HCT116 (cell line): ENCODE measurements around the gene LTBP4. TPM values are rescaled to one million over a fixed set of nuclear protein-coding genes. Genes with fewer than 3 reads are reported as not detected.

Source experiments
- ATAC-seq: fragments of 200-7000 bp; cut with Tn5 transposase; 2 replicates; pipeline ENCODE4 v1.9.1; 2020; ENCODE audit warnings: mild to moderate bottlenecking, moderate library complexity
- BruUV-seq: library from RNA; stranded (reverse); fragments of 400-500 nt; replicated peaks from 2 replicates; lab custom pipeline; 2021; lab: Mats Ljungman, UMichigan
- CTCF ChIA-PET: fragments of 300-600 bp; sonication (Branson Sonifier 250); formaldehyde crosslinking; loops from one replicate; lab custom pipeline; 2021; ENCODE audit warnings: antibody characterized with exemption; lab: Charles Lee
- POLR2A ChIA-PET: fragments of 300-600, 350-600 bp; sonication (Branson Sonifier 250); formaldehyde crosslinking; loops from one replicate; lab custom pipeline; 2021; ENCODE audit warnings: antibody characterized with exemption; lab: Charles Lee
- RAD21 ChIA-PET, 2 experiments: fragments of 300-600 bp; sonication (Branson Sonifier 250); formaldehyde crosslinking; loops; one replicate each; lab custom pipeline; 2023; ENCODE audit warnings: low total read pairs in 2 of 2; ENCODE audit not compliant: uncharacterized antibody in 2 of 2, unreplicated experiment in 2 of 2, low non-redundant PET in 1 of 2; lab: Charles Lee
- DNase-seq: peaks from one replicate; pipeline ENCODE4 v3.0.0-alpha.2; 2010; ENCODE audit warnings: low read depth, low spot score
- H2AFZ ChIP-seq: fragments of 200-600 bp; shearing (Covaris generic), sonication (generic); 2 replicates; pipeline ENCODE4 v1.6.1; 2017; ENCODE audit warnings: low read depth, mixed run types, mixed read lengths, antibody characterized with exemption, low read length; ENCODE audit not compliant: poor library complexity, severe bottlenecking
- H3K27ac ChIP-seq: 2 replicates; pipeline ENCODE4 v1.5.1; 2012; ENCODE audit warnings: low read depth, low read length
- H3K27me3 ChIP-seq: fragments of 200-600 bp; sonication (generic); 2 replicates; pipeline ENCODE4 v1.6.1; 2016; ENCODE audit warnings: mixed run types, low read length, mixed read lengths; ENCODE audit not compliant: insufficient read depth
- H3K36me3 ChIP-seq, 2 experiments: fragments of 200-500 bp in 1 of 2; fragments of 200-600 bp in 1 of 2; sonication (Bioruptor generic) in 1 of 2; sonication (generic) in 1 of 2; 2 replicates each; pipeline versions ENCODE4 v1.5.1 to v1.6.1; 2014 to 2016; ENCODE audit warnings: low read length in 2 of 2, inconsistent platforms in 1 of 2, mixed read lengths in 1 of 2, mixed run types in 1 of 2; ENCODE audit not compliant: insufficient read depth in 2 of 2, control insufficient read depth in 1 of 2
- H3K4me1 ChIP-seq, 2 experiments: fragments of 200-600 bp in 1 of 2; sonication (generic) in 1 of 2; 2 replicates each; pipeline versions ENCODE4 v1.5.1 to v1.6.1; 2012 to 2017; ENCODE audit warnings: low read length in 2 of 2, inconsistent platforms in 1 of 2, mild to moderate bottlenecking in 1 of 2, mixed read lengths in 1 of 2, mixed run types in 1 of 2, moderate library complexity in 1 of 2; ENCODE audit not compliant: insufficient read depth in 2 of 2, control insufficient read depth in 1 of 2
- H3K4me2 ChIP-seq: fragments of 200-600 bp; sonication (generic); 2 replicates; pipeline ENCODE4 v1.6.1; 2017; ENCODE audit warnings: mixed run types, low read length, mixed read lengths
- H3K4me3 ChIP-seq, 2 experiments: fragments of 200-600 bp in 1 of 2; sonication (generic) in 1 of 2; replicated peaks in 1 of 2; 2 replicates each; pipeline ENCODE4 v1.5.1; 2011 to 2016; ENCODE audit warnings: low read length in 2 of 2, control low read depth in 1 of 2, low read depth in 1 of 2, mild to moderate bottlenecking in 1 of 2, mixed read lengths in 1 of 2, mixed run types in 1 of 2
- H3K79me2 ChIP-seq: fragments of 200-600 bp; sonication (generic); 2 replicates; pipeline ENCODE4 v1.6.1; 2017; ENCODE audit warnings: mild to moderate bottlenecking, mixed run types, low read length, moderate library complexity, mixed read lengths; ENCODE audit not compliant: insufficient read depth
- H3K9ac ChIP-seq: fragments of 200-600 bp; sonication (generic); 2 replicates; pipeline ENCODE4 v1.6.1; 2016; ENCODE audit warnings: low read length, mixed read lengths
- H3K9me2 ChIP-seq: fragments of 200-600 bp; sonication (generic), shearing (Covaris generic); 2 replicates; pipeline ENCODE4 v1.6.1; 2017; ENCODE audit warnings: mixed run types, mild to moderate bottlenecking, moderate library complexity; ENCODE audit not compliant: insufficient read depth
- H3K9me3 ChIP-seq, 2 experiments: fragments of 200-500 bp in 1 of 2; fragments of 200-600 bp in 1 of 2; sonication (Bioruptor generic) in 1 of 2; sonication (generic) in 1 of 2; 2 replicates each; pipeline ENCODE4 v1.6.1; 2014 to 2017; ENCODE audit warnings: low read length in 2 of 2, mixed read lengths in 2 of 2, inconsistent platforms in 1 of 2, low read depth in 1 of 2, mild to moderate bottlenecking in 1 of 2, mixed run types in 1 of 2, moderate library complexity in 1 of 2; ENCODE audit not compliant: control insufficient read depth in 1 of 2, insufficient read depth in 1 of 2
- H4K20me1 ChIP-seq: fragments of 200-600 bp; sonication (generic), shearing (Covaris generic); 2 replicates; pipeline ENCODE4 v1.6.1; 2017; ENCODE audit warnings: mixed run types, mild to moderate bottlenecking, moderate library complexity; ENCODE audit not compliant: insufficient read depth
- CBX3 ChIP-seq: IDR thresholded peaks from 2 replicates; pipeline ENCODE4 v1.6.1; 2012; ENCODE audit warnings: low read depth
- CEBPB ChIP-seq: IDR thresholded peaks from 2 replicates; pipeline ENCODE4 v1.6.1; 2012; ENCODE audit warnings: low read depth
- ELF1 ChIP-seq: IDR thresholded peaks from 2 replicates; pipeline ENCODE4 v1.6.1; 2012; ENCODE audit warnings: low read depth, borderline replicate concordance
- EZH2 ChIP-seq: fragments of 200-600 bp; sonication (generic); IDR thresholded peaks from 2 replicates; pipeline ENCODE4 v1.6.1; 2017; ENCODE audit warnings: antibody characterized with exemption, mixed run types
- JUND ChIP-seq: IDR thresholded peaks from 2 replicates; pipeline ENCODE4 v1.6.1; 2012
- POLR2A ChIP-seq: IDR thresholded peaks from 2 replicates; pipeline ENCODE4 v1.7.0; 2011; ENCODE audit warnings: borderline replicate concordance; ENCODE audit not compliant: insufficient read depth, insufficient read length; ENCODE audit errors: extremely low read depth
- POLR2AphosphoS5 ChIP-seq: IDR thresholded peaks from 2 replicates; pipeline ENCODE4 v1.6.1; 2011; ENCODE audit warnings: mild to moderate bottlenecking, low read depth, low read length, moderate library complexity
- RAD21 ChIP-seq: IDR thresholded peaks from 2 replicates; pipeline ENCODE4 v1.6.1; 2012; ENCODE audit warnings: low read depth, mild to moderate bottlenecking
- SP1 ChIP-seq: IDR thresholded peaks from 2 replicates; pipeline ENCODE4 v1.6.1; 2012; ENCODE audit warnings: low read depth
- TCF7L2 ChIP-seq: IDR thresholded peaks from 2 replicates; pipeline ENCODE4 v1.7.0; 2011; ENCODE audit warnings: borderline replicate concordance, inconsistent platforms; ENCODE audit not compliant: insufficient read depth, insufficient read length; ENCODE audit errors: extremely low read depth
- YY1 ChIP-seq: IDR thresholded peaks from 2 replicates; pipeline ENCODE4 v1.6.1; 2011; ENCODE audit warnings: low read length, low read depth, moderate library complexity, mild to moderate bottlenecking; ENCODE audit not compliant: insufficient replicate concordance; ENCODE audit errors: extremely low read depth
- ZNF274 ChIP-seq: fragments of 200-500 bp; sonication (Bioruptor generic); IDR thresholded peaks from 2 replicates; pipeline ENCODE4 v1.6.1; 2014; ENCODE audit warnings: mild to moderate bottlenecking, low read depth, low read length, inconsistent platforms
- intact Hi-C: fragments of 100-400 bp; cut with micrococcal nuclease; formaldehyde crosslinking; loops from 2 replicates; pipeline ENCODE4 v1.10.0; 2022
- total RNA-seq: library from RNA; stranded (reverse); gene quantifications from one replicate; pipeline ENCODE4 v1.2.1, GENCODE V29; 2021; ENCODE audit not compliant: unreplicated experiment
- TF ChIP-seq, protein P1 (sequence below), 3 experiments: fragments of 200-600 bp in 1 of 3; sonication (generic) in 1 of 3; IDR thresholded peaks in 2 of 3; conservative IDR thresholded peaks in 1 of 3; 2 replicates each; pipeline ENCODE4 v1.5.1; 2012 to 2017; ENCODE audit warnings: low read depth in 2 of 3, low read length in 2 of 3, antibody characterized with exemption in 1 of 3, borderline replicate concordance in 1 of 3, control low read depth in 1 of 3, mild to moderate bottlenecking in 1 of 3, mixed read lengths in 1 of 3, mixed run types in 1 of 3, moderate library complexity in 1 of 3; ENCODE audit not compliant: insufficient read depth in 1 of 3
- TF ChIP-seq, protein P2 (sequence below): IDR thresholded peaks from 2 replicates; pipeline ENCODE4 v1.6.1; 2012

The LTBP4 gene
- total RNA-seq, 1 experiment from 2014 or later, result 310 TPM

DNA sequence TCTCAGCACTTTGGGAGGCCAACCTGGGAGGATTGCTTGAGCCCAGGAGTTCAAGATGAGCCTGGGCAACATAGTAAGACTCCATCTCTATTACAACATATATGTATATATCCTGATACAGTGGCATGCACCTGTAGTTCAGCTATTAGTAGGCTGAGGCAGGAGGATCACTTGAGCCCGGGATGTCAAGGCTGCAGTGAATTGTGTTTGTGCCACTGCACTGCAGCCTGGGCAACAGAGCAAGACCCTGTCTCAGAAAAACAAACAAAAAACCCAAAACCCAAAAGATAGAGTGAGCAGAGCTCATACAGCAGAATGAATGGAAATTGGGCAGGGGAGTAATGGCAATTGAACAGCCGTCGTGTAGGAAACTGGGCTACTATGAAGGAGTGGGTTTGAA lies 41.8 kb upstream of the LTBP4 start:
- CTCF ChIA-PET, result interaction anchor here (1.4 kb wide), 1 partner anchor 18 kb away, joined by 5 read pairs; no protein-coding TSS in a partner anchor
- no peaks in the 10 kb centered on the region for H3K79me2 ChIP-seq
- H3K4me1 ChIP-seq, result no peaks in the 10 kb centered on the region
- H3K4me3 ChIP-seq, result no peak overlapping the region
- RAD21 ChIA-PET, result no interaction called here
- no peak for DNase-seq
- H3K9me2 ChIP-seq, result no peaks in the 10 kb centered on the region
- POLR2A ChIA-PET, result no interaction called here
- H3K4me2 ChIP-seq, result no peak overlapping the region
- no peak overlapping the region for H3K9ac ChIP-seq
- TF ChIP-seq, protein P1, sequence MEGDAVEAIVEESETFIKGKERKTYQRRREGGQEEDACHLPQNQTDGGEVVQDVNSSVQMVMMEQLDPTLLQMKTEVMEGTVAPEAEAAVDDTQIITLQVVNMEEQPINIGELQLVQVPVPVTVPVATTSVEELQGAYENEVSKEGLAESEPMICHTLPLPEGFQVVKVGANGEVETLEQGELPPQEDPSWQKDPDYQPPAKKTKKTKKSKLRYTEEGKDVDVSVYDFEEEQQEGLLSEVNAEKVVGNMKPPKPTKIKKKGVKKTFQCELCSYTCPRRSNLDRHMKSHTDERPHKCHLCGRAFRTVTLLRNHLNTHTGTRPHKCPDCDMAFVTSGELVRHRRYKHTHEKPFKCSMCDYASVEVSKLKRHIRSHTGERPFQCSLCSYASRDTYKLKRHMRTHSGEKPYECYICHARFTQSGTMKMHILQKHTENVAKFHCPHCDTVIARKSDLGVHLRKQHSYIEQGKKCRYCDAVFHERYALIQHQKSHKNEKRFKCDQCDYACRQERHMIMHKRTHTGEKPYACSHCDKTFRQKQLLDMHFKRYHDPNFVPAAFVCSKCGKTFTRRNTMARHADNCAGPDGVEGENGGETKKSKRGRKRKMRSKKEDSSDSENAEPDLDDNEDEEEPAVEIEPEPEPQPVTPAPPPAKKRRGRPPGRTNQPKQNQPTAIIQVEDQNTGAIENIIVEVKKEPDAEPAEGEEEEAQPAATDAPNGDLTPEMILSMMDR (IDR thresholded peaks at IDR 0.05 in 2 of 3, conservative IDR thresholded peaks at IDR 0.05 in 1 of 3; ENCODE audit: borderline replicate concordance in 1 of 3, insufficient read depth in 1 of 3, low read depth in 2 of 3, low read length in 2 of 3), result no peak
- TF ChIP-seq ZNF274, result no peak
- TF ChIP-seq POLR2A, result no peak
- TF ChIP-seq CEBPB, result no peak
- no peak for TF ChIP-seq ELF1
- TF ChIP-seq, protein P2, sequence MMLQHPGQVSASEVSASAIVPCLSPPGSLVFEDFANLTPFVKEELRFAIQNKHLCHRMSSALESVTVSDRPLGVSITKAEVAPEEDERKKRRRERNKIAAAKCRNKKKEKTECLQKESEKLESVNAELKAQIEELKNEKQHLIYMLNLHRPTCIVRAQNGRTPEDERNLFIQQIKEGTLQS, result no peak
- no peak for TF ChIP-seq CBX3
- TF ChIP-seq YY1, result no peak
- no peak for TF ChIP-seq SP1
- no peak for TF ChIP-seq POLR2AphosphoS5
- no peak for TF ChIP-seq EZH2
- no peak for TF ChIP-seq RAD21
- no peak for TF ChIP-seq TCF7L2
- no peak for TF ChIP-seq JUND
- no peak for ATAC-seq
- H3K27me3 ChIP-seq, result no peaks in the 10 kb centered on the region
- no peaks in the 10 kb centered on the region for H4K20me1 ChIP-seq
- no peaks in the 10 kb centered on the region for H3K9me3 ChIP-seq
- no peak overlapping the region for H2AFZ ChIP-seq
- intact Hi-C loops, result no loop called here
- no peaks in the 10 kb centered on the region for H3K36me3 ChIP-seq
- H3K27ac ChIP-seq, result no peak overlapping the region
- no TSS peak for BruUV-seq
